Endodermal cell (in vitro differentiated cells): ENCODE results near the gene GP1BA. TPM values are rescaled to one million over a fixed set of nuclear protein-coding genes. Genes with fewer than 3 reads are reported as not detected.

ENCODE experiments used
- DNase-seq: peaks from one replicate; pipeline ENCODE4 v3.0.0-alpha.2; 2017
- H3K27ac ChIP-seq: 2 replicates; pipeline ENCODE4 v1.5.1; 2013; ENCODE audit warnings: mild to moderate bottlenecking, low read depth, low read length, moderate library complexity
- H3K27me3 ChIP-seq: 2 replicates; pipeline ENCODE4 v1.6.1; 2013; ENCODE audit warnings: mild to moderate bottlenecking, low read length, moderate library complexity; ENCODE audit not compliant: insufficient read depth, control insufficient read depth, poor library complexity, severe bottlenecking
- H3K36me3 ChIP-seq: 2 replicates; pipeline ENCODE4 v1.7.0; 2013; ENCODE audit warnings: mild to moderate bottlenecking, low read length, moderate library complexity; ENCODE audit not compliant: control insufficient read depth, insufficient read depth
- H3K4me1 ChIP-seq: one replicate; pipeline ENCODE4 v1.7.0; 2013; ENCODE audit warnings: low read length; ENCODE audit not compliant: control insufficient read depth, insufficient read depth
- H3K4me3 ChIP-seq: 2 replicates; pipeline ENCODE4 v1.5.1; 2013; ENCODE audit warnings: mild to moderate bottlenecking, low read length, moderate library complexity
- H3K9ac ChIP-seq: 2 replicates; pipeline ENCODE4 v1.6.1; 2013; ENCODE audit warnings: mild to moderate bottlenecking, low read length, moderate library complexity; ENCODE audit not compliant: poor library complexity, severe bottlenecking; ENCODE audit errors: extremely low read depth
- H3K9me3 ChIP-seq: 2 replicates; pipeline ENCODE4 v1.6.1; 2013; ENCODE audit warnings: mild to moderate bottlenecking, low read length, moderate library complexity; ENCODE audit not compliant: control insufficient read depth
- H3K27ac Mint-ChIP-seq: 2 replicates; pipeline ENCODE4 v1.8.0; 2020; ENCODE audit warnings: mixed read lengths
- H3K27me3 Mint-ChIP-seq: 2 replicates; pipeline ENCODE4 v1.8.0; 2021; ENCODE audit warnings: mild to moderate bottlenecking, mixed read lengths; ENCODE audit not compliant: insufficient read depth
- H3K36me3 Mint-ChIP-seq: 2 replicates; pipeline ENCODE4 v1.8.0; 2020; ENCODE audit warnings: low read depth, mixed read lengths
- H3K4me1 Mint-ChIP-seq: 2 replicates; pipeline ENCODE4 v1.8.0; 2020; ENCODE audit warnings: mixed read lengths
- H3K4me3 Mint-ChIP-seq: 2 replicates; pipeline ENCODE4 v1.8.0; 2020; ENCODE audit warnings: mild to moderate bottlenecking, moderate library complexity, mixed read lengths
- H3K9me3 Mint-ChIP-seq: 2 replicates; pipeline ENCODE4 v1.8.0; 2020; ENCODE audit warnings: mild to moderate bottlenecking, mixed read lengths
- WGBS, 2 experiments: methylation state at CpG; one replicate each; pipeline versions ENCODE4 v1.1.5 to v1.1.7; 2013; ENCODE audit warnings: missing lambda C conversion rate in 2 of 2, mixed read lengths in 1 of 2; ENCODE audit not compliant: insufficient coverage in 1 of 2, insufficient read length in 1 of 2; 5-methylcytosine and 5-hydroxymethylcytosine counted together
- total RNA-seq, 2 donors: library from RNA; stranded (reverse); fragmentation: NEBNext Ultra II Directional in 1 of 2; extraction: Animal tissue kit (Norgen Biotek cat#: 25700) in 1 of 2; gene quantifications; 2 replicates in 1 of 2; 3 replicates in 1 of 2; pipeline ENCODE4 v1.2.1, GENCODE V29; 2021
- TF ChIP-seq, protein P1 (sequence below): fragments of 200-600 bp; sonication (generic); conservative IDR thresholded peaks from 2 replicates; pipeline ENCODE4 v1.5.0; 2021; ENCODE audit warnings: antibody characterized with exemption, mild to moderate bottlenecking

Gene GP1BA
- total RNA-seq, 2 donors from 2014 or later = not detected

- Histone ChIP-seq H3K27ac (no peak overlapping the region), H3K4me1 (peaks cover 6% of the 10 kb centered on the region), H3K9me3 (peaks cover 3% of the 10 kb centered on the region), H3K4me3 (no peak overlapping the region), H3K9ac (no peak overlapping the region), H3K27me3 (no peaks in the 10 kb centered on the region), H3K36me3 (peaks cover 49% of the 10 kb centered on the region)
- Mint-ChIP-seq H3K9me3 (peaks cover 10% of the 10 kb centered on the region), H3K4me1 (peaks cover 28% of the 10 kb centered on the region), H3K36me3 (peaks cover 24% of the 10 kb centered on the region), H3K4me3 (no peak overlapping the region), H3K27me3 (peaks cover 22% of the 10 kb centered on the region), H3K27ac (no peak overlapping the region)
- 97 to 100% methylated on average over 3 to 8 of the region's 8 CpGs for WGBS, 2 experiments
- DNase-seq = no peak
- TF ChIP-seq, protein P1, sequence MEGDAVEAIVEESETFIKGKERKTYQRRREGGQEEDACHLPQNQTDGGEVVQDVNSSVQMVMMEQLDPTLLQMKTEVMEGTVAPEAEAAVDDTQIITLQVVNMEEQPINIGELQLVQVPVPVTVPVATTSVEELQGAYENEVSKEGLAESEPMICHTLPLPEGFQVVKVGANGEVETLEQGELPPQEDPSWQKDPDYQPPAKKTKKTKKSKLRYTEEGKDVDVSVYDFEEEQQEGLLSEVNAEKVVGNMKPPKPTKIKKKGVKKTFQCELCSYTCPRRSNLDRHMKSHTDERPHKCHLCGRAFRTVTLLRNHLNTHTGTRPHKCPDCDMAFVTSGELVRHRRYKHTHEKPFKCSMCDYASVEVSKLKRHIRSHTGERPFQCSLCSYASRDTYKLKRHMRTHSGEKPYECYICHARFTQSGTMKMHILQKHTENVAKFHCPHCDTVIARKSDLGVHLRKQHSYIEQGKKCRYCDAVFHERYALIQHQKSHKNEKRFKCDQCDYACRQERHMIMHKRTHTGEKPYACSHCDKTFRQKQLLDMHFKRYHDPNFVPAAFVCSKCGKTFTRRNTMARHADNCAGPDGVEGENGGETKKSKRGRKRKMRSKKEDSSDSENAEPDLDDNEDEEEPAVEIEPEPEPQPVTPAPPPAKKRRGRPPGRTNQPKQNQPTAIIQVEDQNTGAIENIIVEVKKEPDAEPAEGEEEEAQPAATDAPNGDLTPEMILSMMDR = no peak
These were observed 38.2 kb downstream of the GP1BA start for GRCh38 chr17:4970273-4970672.

GRCh38 chr17:4971826-4972225, 39.7 kb downstream of the GP1BA start:
- WGBS, 2 experiments = 84 to 100% methylated on average over 6 of the region's 6 CpGs
- TF ChIP-seq, protein P1 = no peak
- peaks cover 6% of the 10 kb centered on the region for H3K4me1 ChIP-seq
- DNase-seq = peak; percentile 40
- Mint-ChIP-seq H3K36me3 (peaks cover 19% of the 10 kb centered on the region), H3K4me3 (no peak overlapping the region), H3K27me3 (peaks cover 30% of the 10 kb centered on the region), H3K4me1 (peaks cover 23% of the 10 kb centered on the region), H3K27ac (no peak overlapping the region), H3K9me3 (no peaks in the 10 kb centered on the region)
- H3K9me3 ChIP-seq = no peaks in the 10 kb centered on the region
- peaks cover 43% of the 10 kb centered on the region for H3K36me3 ChIP-seq
- H3K4me3 ChIP-seq = no peak overlapping the region
- H3K27me3 ChIP-seq = no peaks in the 10 kb centered on the region
- H3K27ac ChIP-seq = no peak overlapping the region
- no peak overlapping the region for H3K9ac ChIP-seq

DNA sequence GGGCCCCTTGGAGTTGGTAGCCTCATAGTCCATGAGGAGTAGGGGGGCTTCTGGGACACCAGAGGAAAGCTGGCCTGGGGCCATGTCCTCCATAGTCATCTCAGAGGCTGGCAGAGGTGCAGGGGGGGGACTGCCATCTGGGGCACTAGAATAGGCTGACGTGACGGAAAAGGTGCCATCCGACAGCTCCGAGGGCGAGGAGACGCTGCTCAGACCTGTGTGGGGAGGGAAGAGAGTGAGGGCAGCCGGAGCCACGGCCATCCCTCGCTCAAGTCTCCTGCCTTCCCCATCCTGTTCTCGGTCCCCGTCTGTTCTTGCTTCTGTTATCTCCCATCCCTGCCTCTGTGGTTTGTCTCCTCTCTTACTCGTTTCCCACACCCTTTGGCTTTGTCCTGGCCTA, 40.2 kb downstream of the GP1BA start:
- 97 to 100% methylated on average over 6 to 12 of the region's 12 CpGs for WGBS, 2 experiments
- H3K36me3 Mint-ChIP-seq = peaks cover 22% of the 10 kb centered on the region
- no peak overlapping the region for H3K4me3 ChIP-seq
- peaks cover 48% of the 10 kb centered on the region for H3K36me3 ChIP-seq
- H3K27ac ChIP-seq = no peak overlapping the region
- peaks cover 23% of the 10 kb centered on the region for H3K4me1 Mint-ChIP-seq
- peaks cover 6% of the 10 kb centered on the region for H3K4me1 ChIP-seq
- TF ChIP-seq, protein P1 = no peak
- H3K4me3 Mint-ChIP-seq = no peak overlapping the region
- H3K9me3 ChIP-seq = no peaks in the 10 kb centered on the region
- peak overlapping the region; percentile 60 for H3K27ac Mint-ChIP-seq
- peaks cover 35% of the 10 kb centered on the region for H3K27me3 Mint-ChIP-seq
- no peaks in the 10 kb centered on the region for H3K27me3 ChIP-seq
- no peak overlapping the region for H3K9ac ChIP-seq
- no peak for DNase-seq
- H3K9me3 Mint-ChIP-seq = no peaks in the 10 kb centered on the region
